Measurements from ENCODE around the gene CUX1.

CUX1 gene

GRCh38 chr7:101859411-101860106 lies 42.1 kb downstream of the CUX1 start:
- H3K36me3 ChIP-seq: no peaks in the 10 kb centered on the region
- no peak for TF ChIP-seq CTCF (IDR thresholded peaks at IDR 0.05)
- H3K27me3 ChIP-seq: no peaks in the 10 kb centered on the region
- H3K4me3 ChIP-seq (ENCODE audit: low read depth in 1 of 2, low read length in 1 of 2): peak overlapping the region in 1 of 2 experiments; percentile 16
- H3K9me3 ChIP-seq: no peaks in the 10 kb centered on the region
- H3K4me1 ChIP-seq (ENCODE audit: control insufficient read depth in 1 of 2, insufficient read depth in 1 of 2, low read depth in 1 of 2, low read length in 1 of 2): peaks cover 65% of the 10 kb centered on the region in 2 experiments
- H3K27ac ChIP-seq: peak overlapping the region; percentile 94

GRCh38 chr7:101860316-101861217 lies 43.1 kb downstream of the CUX1 start:
- peak overlapping the region; percentile 94 for H3K27ac ChIP-seq
- H3K27me3 ChIP-seq: no peaks in the 10 kb centered on the region
- H3K4me1 ChIP-seq (ENCODE audit: control insufficient read depth in 1 of 2, insufficient read depth in 1 of 2, low read depth in 1 of 2, low read length in 1 of 2): peaks cover 55% of the 10 kb centered on the region in 2 experiments
- no peaks in the 10 kb centered on the region for H3K9me3 ChIP-seq
- no peaks in the 10 kb centered on the region for H3K36me3 ChIP-seq
- TF ChIP-seq CTCF (IDR thresholded peaks at IDR 0.05): no peak
- H3K4me3 ChIP-seq (ENCODE audit: low read depth in 1 of 2, low read length in 1 of 2): peak overlapping the region in 1 of 2 experiments; percentile 16

- Histone ChIP-seq H3K9me3 (no peaks in the 10 kb centered on the region), H3K27me3 (no peaks in the 10 kb centered on the region), H3K4me3 (ENCODE audit: low read depth in 1 of 2, low read length in 1 of 2) (no peak overlapping the region), H3K4me1 (ENCODE audit: control insufficient read depth in 1 of 2, insufficient read depth in 1 of 2, low read depth in 1 of 2, low read length in 1 of 2) (peaks cover 47 to 50% of the 10 kb centered on the region in 2 experiments), H3K36me3 (no peaks in the 10 kb centered on the region), H3K27ac (peak overlapping the region; percentile 25)
- no peak for TF ChIP-seq CTCF (IDR thresholded peaks at IDR 0.05)
These were observed 43.9 kb downstream of the CUX1 start for GRCh38 chr7:101861218-101861775.

GRCh38 chr7:101862280-101863220 lies 45.1 kb downstream of the CUX1 start:
- Histone ChIP-seq H3K27me3 (no peaks in the 10 kb centered on the region), H3K36me3 (no peaks in the 10 kb centered on the region), H3K27ac (no peak overlapping the region), H3K9me3 (no peaks in the 10 kb centered on the region), H3K4me3 (ENCODE audit: low read depth in 1 of 2, low read length in 1 of 2) (no peak overlapping the region), H3K4me1 (ENCODE audit: control insufficient read depth in 1 of 2, insufficient read depth in 1 of 2, low read depth in 1 of 2, low read length in 1 of 2) (peaks cover 35 to 38% of the 10 kb centered on the region in 2 experiments)
- no peak for TF ChIP-seq CTCF (IDR thresholded peaks at IDR 0.05)

GRCh38 chr7:101863598-101863997 lies 46.2 kb downstream of the CUX1 start:
- Histone ChIP-seq H3K27me3 (no peaks in the 10 kb centered on the region), H3K4me3 (ENCODE audit: low read depth in 1 of 2, low read length in 1 of 2) (no peak overlapping the region), H3K9me3 (no peaks in the 10 kb centered on the region), H3K36me3 (no peaks in the 10 kb centered on the region), H3K27ac (no peak overlapping the region), H3K4me1 (ENCODE audit: control insufficient read depth in 1 of 2, insufficient read depth in 1 of 2, low read depth in 1 of 2, low read length in 1 of 2) (peaks cover 24 to 27% of the 10 kb centered on the region in 2 experiments)
- no peak for TF ChIP-seq CTCF (IDR thresholded peaks at IDR 0.05)

Measured in neutrophil (primary cell).